ENCODE data around the gene KIRREL1.
A peak's percentile ranks its signal among the peaks of the same experiment; 100 is the strongest.

The KIRREL1 gene

DNA sequence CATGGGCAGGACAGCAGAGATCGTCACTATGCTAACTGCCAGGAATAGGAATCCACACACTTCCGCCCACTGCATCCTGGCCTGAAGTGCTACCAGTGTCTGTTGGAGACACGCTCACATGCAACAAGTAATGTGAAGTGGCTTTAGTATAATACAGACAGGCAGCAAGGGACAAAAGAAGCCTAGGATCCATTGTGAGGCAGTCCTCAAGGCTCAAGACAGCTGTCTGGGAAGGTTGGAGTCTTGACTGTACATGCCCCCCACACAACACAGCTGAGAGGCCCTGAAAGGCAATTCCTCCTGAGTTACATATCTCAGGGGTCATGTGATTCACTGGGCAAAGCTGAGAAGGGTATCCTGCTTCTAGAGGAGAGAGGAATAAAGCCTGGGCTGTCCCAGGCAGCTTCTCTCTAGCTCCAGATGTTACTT lies 147.3 kb downstream of the KIRREL1 start:
- ChIA-PET CTCF (interaction anchor here (1.0 to 1.2 kb wide), 2 partner anchors 22 to 165 kb away, joined by 3 to 4 read pairs; no protein-coding TSS in a partner anchor), POLR2A (interaction anchor here (1.2 kb wide), 1 partner anchor 929 kb away, joined by 3 read pairs; no protein-coding TSS in a partner anchor)
- no peak overlapping the region for H3K4me3 ChIP-seq (ENCODE audit: control insufficient read depth in 1 of 7, extremely low read depth in 1 of 7, insufficient read depth in 4 of 7, low read depth in 2 of 7, low read length in 6 of 7)
- H3K27ac ChIP-seq (ENCODE audit: insufficient read depth in 1 of 2, low read depth in 1 of 2, low read length in 2 of 2, poor library complexity in 1 of 2, severe bottlenecking in 2 of 2) = no peak overlapping the region
- DNase-seq = no peak
- H3K36me3 ChIP-seq (ENCODE audit: control insufficient read depth in 4 of 4, insufficient read depth in 4 of 4, low read length in 3 of 4) = no peaks in the 10 kb centered on the region
- no peaks in the 10 kb centered on the region for H3K9me3 ChIP-seq (ENCODE audit: control extremely low read depth in 1 of 5, control insufficient read depth in 4 of 5, insufficient read depth in 2 of 5, low read depth in 1 of 5, low read length in 4 of 5)
- no peaks in the 10 kb centered on the region for H3K4me1 ChIP-seq (ENCODE audit: control extremely low read depth in 1 of 4, control insufficient read depth in 4 of 4, insufficient read depth in 4 of 4, low read length in 3 of 4)
- H3K27me3 ChIP-seq (replicated peaks in 2 of 5; ENCODE audit: control insufficient read depth in 4 of 5, insufficient read depth in 5 of 5, low read length in 4 of 5) = no peaks in the 10 kb centered on the region
- 100% methylated on average over 2 of the region's 3 CpGs for WGBS (ENCODE audit: insufficient coverage)

DNA sequence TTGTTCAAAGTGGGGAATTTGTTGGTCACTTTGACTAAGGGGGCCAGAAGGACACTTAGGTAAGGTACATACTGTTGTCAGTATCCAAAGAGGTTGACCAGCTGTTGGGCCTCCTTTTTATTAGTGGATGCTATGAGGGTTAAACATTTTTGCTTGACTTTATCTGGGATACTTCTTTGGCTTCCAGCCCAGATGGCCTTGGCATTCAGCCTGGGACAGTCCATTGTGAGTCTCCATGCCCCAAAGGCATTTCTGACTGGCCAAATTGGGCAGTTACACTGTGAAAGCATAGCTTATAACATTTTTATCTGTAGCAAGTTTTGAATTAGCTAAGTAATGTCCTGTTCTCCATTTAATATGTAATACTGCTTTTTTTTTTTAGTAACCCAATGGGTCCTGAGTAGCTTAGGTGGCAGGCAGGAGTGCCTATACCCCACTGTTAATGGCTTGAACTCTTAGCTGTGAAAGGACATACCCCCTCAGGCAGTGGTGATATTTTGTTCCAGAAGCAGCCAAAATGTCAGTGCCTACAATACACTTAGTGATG lies 151.8 kb downstream of the KIRREL1 start:
- CTCF ChIA-PET = interaction anchor here (0.9 kb wide), 1 partner anchor 20 kb away, joined by 3 read pairs; no protein-coding TSS in a partner anchor
- Histone ChIP-seq H3K27ac (ENCODE audit: insufficient read depth in 1 of 2, low read depth in 1 of 2, low read length in 2 of 2, poor library complexity in 1 of 2, severe bottlenecking in 2 of 2) (no peak overlapping the region), H3K36me3 (ENCODE audit: control insufficient read depth in 4 of 4, insufficient read depth in 4 of 4, low read length in 3 of 4) (no peaks in the 10 kb centered on the region), H3K27me3 (replicated peaks in 2 of 5; ENCODE audit: control insufficient read depth in 4 of 5, insufficient read depth in 5 of 5, low read length in 4 of 5) (no peaks in the 10 kb centered on the region), H3K4me3 (ENCODE audit: control insufficient read depth in 1 of 7, extremely low read depth in 1 of 7, insufficient read depth in 4 of 7, low read depth in 2 of 7, low read length in 6 of 7) (no peak overlapping the region), H3K9me3 (ENCODE audit: control extremely low read depth in 1 of 5, control insufficient read depth in 4 of 5, insufficient read depth in 2 of 5, low read depth in 1 of 5, low read length in 4 of 5) (peaks cover 0 to 3% (median 0%) of the 10 kb centered on the region in 5 experiments), H3K4me1 (ENCODE audit: control extremely low read depth in 1 of 4, control insufficient read depth in 4 of 4, insufficient read depth in 4 of 4, low read length in 3 of 4) (peaks cover 7 to 22% (median 15%) of the 10 kb centered on the region in 4 experiments)
- POLR2A ChIA-PET = no interaction called here
- no peak for DNase-seq

DNA sequence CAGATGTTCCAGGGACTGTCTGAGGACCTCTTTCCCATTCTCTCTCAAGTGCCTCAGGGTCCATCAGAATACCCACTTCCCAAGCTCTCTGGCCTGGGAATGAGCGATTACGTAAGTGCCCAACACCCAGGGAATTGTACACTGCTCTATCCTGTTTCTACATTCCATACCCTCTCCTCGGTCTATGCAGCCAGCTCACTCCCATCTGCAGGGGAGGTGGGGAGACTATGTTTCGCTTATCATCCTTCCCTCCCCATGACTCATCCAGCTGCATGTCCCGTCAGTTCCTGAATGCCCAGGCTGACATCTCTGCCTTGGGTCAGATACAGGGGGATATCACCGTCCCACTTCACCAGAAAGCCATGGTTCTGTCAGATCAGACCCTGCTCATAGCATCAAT lies 152.7 kb downstream of the KIRREL1 start:
- ChIA-PET POLR2A (no interaction called here), CTCF (interaction anchor here (0.9 kb wide), 1 partner anchor 21 kb away, joined by 3 read pairs; no protein-coding TSS in a partner anchor)
- no peaks in the 10 kb centered on the region for H3K27me3 ChIP-seq (replicated peaks in 2 of 5; ENCODE audit: control insufficient read depth in 4 of 5, insufficient read depth in 5 of 5, low read length in 4 of 5)
- no peak overlapping the region for H3K4me3 ChIP-seq (ENCODE audit: control insufficient read depth in 1 of 7, extremely low read depth in 1 of 7, insufficient read depth in 4 of 7, low read depth in 2 of 7, low read length in 6 of 7)
- H3K27ac ChIP-seq (ENCODE audit: insufficient read depth in 1 of 2, low read depth in 1 of 2, low read length in 2 of 2, poor library complexity in 1 of 2, severe bottlenecking in 2 of 2) = no peak overlapping the region
- no peaks in the 10 kb centered on the region for H3K36me3 ChIP-seq (ENCODE audit: control insufficient read depth in 4 of 4, insufficient read depth in 4 of 4, low read length in 3 of 4)
- H3K4me1 ChIP-seq (ENCODE audit: control extremely low read depth in 1 of 4, control insufficient read depth in 4 of 4, insufficient read depth in 4 of 4, low read length in 3 of 4) = peaks cover 7 to 26% (median 19%) of the 10 kb centered on the region in 4 experiments
- 100% methylated on average over 3 of the region's 6 CpGs for WGBS (ENCODE audit: insufficient coverage)
- no peak for DNase-seq
- peaks cover 0 to 3% (median 0%) of the 10 kb centered on the region in 5 experiments for H3K9me3 ChIP-seq (ENCODE audit: control extremely low read depth in 1 of 5, control insufficient read depth in 4 of 5, insufficient read depth in 2 of 5, low read depth in 1 of 5, low read length in 4 of 5)

DNA sequence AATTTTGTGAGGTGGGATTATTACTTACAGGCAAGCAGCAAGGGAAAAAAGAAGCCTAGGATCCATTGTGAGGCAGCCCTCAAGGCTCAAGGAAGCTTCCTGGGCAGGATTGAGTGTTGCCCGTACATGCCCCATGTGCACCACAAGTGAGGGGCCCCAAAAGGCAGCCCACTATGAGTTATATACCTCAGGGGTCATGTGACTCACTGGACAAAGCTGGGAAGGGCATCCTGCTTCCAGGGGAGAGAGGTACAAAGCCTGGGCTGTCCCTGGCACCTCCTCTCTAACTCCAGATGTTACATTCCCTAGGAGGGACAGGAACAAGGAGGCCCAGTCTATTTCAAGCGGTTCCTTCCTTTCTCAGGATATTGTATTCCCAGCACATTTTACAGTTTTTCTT lies 153.3 kb downstream of the KIRREL1 start:
- Histone ChIP-seq H3K4me3 (ENCODE audit: control insufficient read depth in 1 of 7, extremely low read depth in 1 of 7, insufficient read depth in 4 of 7, low read depth in 2 of 7, low read length in 6 of 7) (no peak overlapping the region), H3K27ac (ENCODE audit: insufficient read depth in 1 of 2, low read depth in 1 of 2, low read length in 2 of 2, poor library complexity in 1 of 2, severe bottlenecking in 2 of 2) (no peak overlapping the region), H3K27me3 (replicated peaks in 2 of 5; ENCODE audit: control insufficient read depth in 4 of 5, insufficient read depth in 5 of 5, low read length in 4 of 5) (no peaks in the 10 kb centered on the region), H3K9me3 (ENCODE audit: control extremely low read depth in 1 of 5, control insufficient read depth in 4 of 5, insufficient read depth in 2 of 5, low read depth in 1 of 5, low read length in 4 of 5) (peaks cover 0 to 3% (median 0%) of the 10 kb centered on the region in 5 experiments), H3K36me3 (ENCODE audit: control insufficient read depth in 4 of 4, insufficient read depth in 4 of 4, low read length in 3 of 4) (no peaks in the 10 kb centered on the region), H3K4me1 (ENCODE audit: control extremely low read depth in 1 of 4, control insufficient read depth in 4 of 4, insufficient read depth in 4 of 4, low read length in 3 of 4) (peaks cover 7 to 26% (median 19%) of the 10 kb centered on the region in 4 experiments)
- ChIA-PET CTCF (no interaction called here), POLR2A (no interaction called here)
- DNase-seq = no peak
- 100% methylated on average over 2 of the region's 2 CpGs for WGBS (ENCODE audit: insufficient coverage)

DNA sequence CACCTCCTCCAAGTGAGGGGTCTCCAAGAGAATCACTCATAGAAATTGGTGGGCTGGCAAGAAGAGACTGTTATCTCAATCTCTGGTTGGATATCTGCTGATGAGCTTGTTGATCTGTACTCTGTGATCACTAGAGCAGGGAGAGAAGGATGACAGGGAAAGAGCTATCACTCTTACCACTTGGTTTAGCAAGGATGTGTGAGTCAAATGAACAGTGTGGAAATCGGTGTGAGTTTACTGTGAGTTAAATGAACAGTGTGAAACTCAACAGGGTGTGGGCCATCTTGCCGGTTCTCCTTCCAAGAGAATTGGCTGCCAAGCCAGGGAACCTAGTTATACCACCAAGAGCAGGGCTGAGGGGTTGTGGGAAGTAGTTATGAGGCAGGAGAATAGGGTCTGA lies 154.0 kb downstream of the KIRREL1 start:
- peaks cover 7 to 26% (median 19%) of the 10 kb centered on the region in 4 experiments for H3K4me1 ChIP-seq (ENCODE audit: control extremely low read depth in 1 of 4, control insufficient read depth in 4 of 4, insufficient read depth in 4 of 4, low read length in 3 of 4)
- ChIA-PET CTCF (interaction anchor here (1.0 kb wide), 1 partner anchor 23 kb away, joined by 3 read pairs; no protein-coding TSS in a partner anchor), POLR2A (no interaction called here)
- 76% methylated on average over 2 of the region's 2 CpGs for WGBS (ENCODE audit: insufficient coverage)
- H3K36me3 ChIP-seq (ENCODE audit: control insufficient read depth in 4 of 4, insufficient read depth in 4 of 4, low read length in 3 of 4) = no peaks in the 10 kb centered on the region
- no peaks in the 10 kb centered on the region for H3K27me3 ChIP-seq (replicated peaks in 2 of 5; ENCODE audit: control insufficient read depth in 4 of 5, insufficient read depth in 5 of 5, low read length in 4 of 5)
- no peak overlapping the region for H3K27ac ChIP-seq (ENCODE audit: insufficient read depth in 1 of 2, low read depth in 1 of 2, low read length in 2 of 2, poor library complexity in 1 of 2, severe bottlenecking in 2 of 2)
- H3K4me3 ChIP-seq (ENCODE audit: control insufficient read depth in 1 of 7, extremely low read depth in 1 of 7, insufficient read depth in 4 of 7, low read depth in 2 of 7, low read length in 6 of 7) = no peak overlapping the region
- no peak for DNase-seq
- H3K9me3 ChIP-seq (ENCODE audit: control extremely low read depth in 1 of 5, control insufficient read depth in 4 of 5, insufficient read depth in 2 of 5, low read depth in 1 of 5, low read length in 4 of 5) = peaks cover 0 to 3% (median 0%) of the 10 kb centered on the region in 5 experiments

DNA sequence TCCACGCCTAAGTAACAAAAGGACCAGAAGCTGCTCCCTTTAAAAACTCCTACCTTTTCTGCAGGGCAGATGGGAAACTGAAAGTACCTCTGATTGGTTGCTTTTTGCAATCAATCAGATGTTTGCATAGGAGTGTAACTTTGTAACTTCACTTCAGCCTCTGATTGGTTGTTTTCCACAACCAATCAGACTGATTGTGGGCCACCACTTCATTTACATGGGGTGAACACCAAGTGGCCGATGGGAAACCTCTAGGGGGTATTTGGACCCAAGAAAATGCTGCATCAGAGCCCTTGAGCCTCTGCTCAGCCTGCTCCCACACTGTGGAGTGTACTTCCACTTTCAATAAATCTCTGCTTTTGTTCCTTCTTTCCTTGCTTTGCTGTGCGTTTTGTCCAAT lies 154.4 kb downstream of the KIRREL1 start:
- H3K4me3 ChIP-seq (ENCODE audit: control insufficient read depth in 1 of 7, extremely low read depth in 1 of 7, insufficient read depth in 4 of 7, low read depth in 2 of 7, low read length in 6 of 7) = no peak overlapping the region
- WGBS (ENCODE audit: insufficient coverage) = 79% methylated on average over 2 of the region's 3 CpGs
- DNase-seq = peak in 1 of 3 donors; percentile 12
- H3K36me3 ChIP-seq (ENCODE audit: control insufficient read depth in 4 of 4, insufficient read depth in 4 of 4, low read length in 3 of 4) = no peaks in the 10 kb centered on the region
- H3K9me3 ChIP-seq (ENCODE audit: control extremely low read depth in 1 of 5, control insufficient read depth in 4 of 5, insufficient read depth in 2 of 5, low read depth in 1 of 5, low read length in 4 of 5) = peaks cover 0 to 3% (median 0%) of the 10 kb centered on the region in 5 experiments
- ChIA-PET POLR2A (no interaction called here), CTCF (interaction anchor here (1.0 kb wide), 1 partner anchor 23 kb away, joined by 3 read pairs; no protein-coding TSS in a partner anchor)
- peaks cover 7 to 26% (median 19%) of the 10 kb centered on the region in 4 experiments for H3K4me1 ChIP-seq (ENCODE audit: control extremely low read depth in 1 of 4, control insufficient read depth in 4 of 4, insufficient read depth in 4 of 4, low read length in 3 of 4)
- no peak overlapping the region for H3K27ac ChIP-seq (ENCODE audit: insufficient read depth in 1 of 2, low read depth in 1 of 2, low read length in 2 of 2, poor library complexity in 1 of 2, severe bottlenecking in 2 of 2)
- no peaks in the 10 kb centered on the region for H3K27me3 ChIP-seq (replicated peaks in 2 of 5; ENCODE audit: control insufficient read depth in 4 of 5, insufficient read depth in 5 of 5, low read length in 4 of 5)

DNA sequence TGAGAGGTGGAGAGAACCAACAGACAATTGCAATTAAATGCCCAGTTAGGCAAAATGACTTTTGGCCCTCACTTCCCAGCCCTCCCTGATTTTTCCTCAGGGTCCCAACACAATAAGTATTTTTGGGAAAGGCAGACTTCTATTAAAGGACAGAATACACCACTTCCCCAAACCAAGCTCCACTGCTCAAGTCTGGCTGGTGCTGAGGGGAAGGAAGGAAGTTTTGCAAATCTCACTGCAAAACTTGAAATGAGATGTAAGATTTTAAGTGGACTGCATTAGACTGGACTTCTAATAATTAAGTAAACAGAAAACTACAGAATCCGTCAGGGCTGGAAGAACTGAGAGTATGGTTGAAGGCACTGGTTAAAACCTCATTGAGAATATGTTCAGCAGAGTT lies 155.0 kb downstream of the KIRREL1 start:
- Histone ChIP-seq H3K9me3 (ENCODE audit: control extremely low read depth in 1 of 5, control insufficient read depth in 4 of 5, insufficient read depth in 2 of 5, low read depth in 1 of 5, low read length in 4 of 5) (peaks cover 0 to 3% (median 0%) of the 10 kb centered on the region in 5 experiments), H3K36me3 (ENCODE audit: control insufficient read depth in 4 of 4, insufficient read depth in 4 of 4, low read length in 3 of 4) (no peaks in the 10 kb centered on the region), H3K27me3 (replicated peaks in 2 of 5; ENCODE audit: control insufficient read depth in 4 of 5, insufficient read depth in 5 of 5, low read length in 4 of 5) (no peaks in the 10 kb centered on the region), H3K4me1 (ENCODE audit: control extremely low read depth in 1 of 4, control insufficient read depth in 4 of 4, insufficient read depth in 4 of 4, low read length in 3 of 4) (peaks cover 7 to 26% (median 19%) of the 10 kb centered on the region in 4 experiments), H3K4me3 (ENCODE audit: control insufficient read depth in 1 of 7, extremely low read depth in 1 of 7, insufficient read depth in 4 of 7, low read depth in 2 of 7, low read length in 6 of 7) (peak overlapping the region in 1 of 7 experiments; percentile 3), H3K27ac (ENCODE audit: insufficient read depth in 1 of 2, low read depth in 1 of 2, low read length in 2 of 2, poor library complexity in 1 of 2, severe bottlenecking in 2 of 2) (no peak overlapping the region)
- CTCF ChIA-PET = interaction anchor here (1.0 kb wide), 1 partner anchor 24 kb away, joined by 3 read pairs; no protein-coding TSS in a partner anchor
- DNase-seq = peak; percentile 4 to 38 (median 23)
- POLR2A ChIA-PET = no interaction called here
- WGBS (ENCODE audit: insufficient coverage) = 0% methylated on average over 1 of the region's 1 CpG
